ENCODE results near the gene NDUFAF8.

The NDUFAF8 gene

DNA sequence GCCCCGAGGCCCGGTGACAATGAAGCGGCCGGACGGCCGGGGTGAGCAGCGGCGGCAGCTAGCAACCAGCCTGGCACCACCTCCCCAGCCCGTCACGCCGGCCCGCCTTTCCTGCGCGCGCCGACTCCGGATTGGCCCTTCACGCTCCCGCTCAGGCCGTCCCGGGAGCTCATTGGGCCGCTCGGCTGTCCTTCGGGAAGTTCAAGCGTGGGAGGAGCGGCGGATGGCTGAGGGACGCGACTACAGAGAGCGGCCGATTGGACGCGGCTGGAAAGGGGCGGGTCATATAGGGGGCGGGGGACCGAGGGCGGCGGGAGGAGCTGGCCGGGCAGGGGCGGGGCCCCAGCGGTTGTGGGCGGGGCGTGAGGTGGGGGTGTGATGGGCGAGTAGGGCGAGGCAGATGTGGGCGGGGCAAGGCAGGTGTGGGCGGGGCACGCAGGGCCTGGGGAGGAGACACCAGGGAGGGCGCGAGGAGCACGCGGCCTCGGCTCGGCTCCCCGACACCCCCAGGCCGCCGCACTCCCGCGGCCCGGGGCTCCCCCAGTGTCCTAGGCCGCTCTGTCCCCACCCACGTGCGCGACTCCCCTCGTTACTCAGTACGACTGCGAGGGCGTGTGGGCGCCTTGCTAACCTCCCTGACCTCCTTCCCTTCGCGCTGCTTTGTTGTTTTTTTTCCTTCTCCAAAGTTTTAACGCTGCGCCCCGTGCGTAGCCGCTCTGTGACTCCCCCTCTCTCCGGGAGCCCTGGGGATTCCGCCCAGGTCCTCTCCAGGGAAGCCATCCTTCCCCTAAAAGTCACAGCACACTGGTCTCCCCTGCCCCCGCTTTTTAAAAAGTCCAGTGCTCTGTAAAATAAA, 16.0 kb upstream of the NDUFAF8 start, which contains the start of gene CEP131 (continued):
- TF ChIP-seq, protein P1, sequence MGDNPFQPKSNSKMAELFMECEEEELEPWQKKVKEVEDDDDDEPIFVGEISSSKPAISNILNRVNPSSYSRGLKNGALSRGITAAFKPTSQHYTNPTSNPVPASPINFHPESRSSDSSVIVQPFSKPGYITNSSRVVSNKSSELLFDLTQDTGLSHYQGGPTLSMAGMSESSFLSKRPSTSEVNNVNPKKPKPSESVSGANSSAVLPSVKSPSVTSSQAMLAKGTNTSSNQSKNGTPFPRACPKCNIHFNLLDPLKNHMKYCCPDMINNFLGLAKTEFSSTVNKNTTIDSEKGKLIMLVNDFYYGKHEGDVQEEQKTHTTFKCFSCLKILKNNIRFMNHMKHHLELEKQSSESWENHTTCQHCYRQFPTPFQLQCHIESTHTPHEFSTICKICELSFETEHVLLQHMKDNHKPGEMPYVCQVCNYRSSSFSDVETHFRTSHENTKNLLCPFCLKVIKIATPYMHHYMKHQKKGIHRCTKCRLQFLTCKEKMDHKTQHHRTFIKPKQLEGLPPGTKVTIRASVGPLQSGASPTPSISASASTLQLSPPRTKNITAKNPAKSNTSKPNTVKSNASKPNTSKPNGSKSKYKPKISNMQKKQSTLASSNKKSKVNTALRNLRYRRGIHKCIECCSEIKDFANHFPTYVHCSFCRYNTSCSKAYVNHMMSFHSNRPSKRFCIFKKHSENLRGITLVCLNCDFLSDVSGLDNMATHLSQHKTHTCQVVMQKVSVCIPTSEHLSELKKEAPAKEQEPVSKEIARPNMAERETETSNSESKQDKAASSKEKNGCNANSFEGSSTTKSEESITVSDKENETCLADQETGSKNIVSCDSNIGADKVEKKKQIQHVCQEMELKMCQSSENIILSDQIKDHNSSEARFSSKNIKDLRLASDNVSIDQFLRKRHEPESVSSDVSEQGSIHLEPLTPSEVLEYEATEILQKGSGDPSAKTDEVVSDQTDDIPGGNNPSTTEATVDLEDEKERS (tag by site-specific recombination; IDR thresholded peaks at IDR 0.05): no peak
- peak; percentile 94 for TF ChIP-seq ZNF341 (tag by site-specific recombination; IDR thresholded peaks at IDR 0.05; ENCODE audit: low read depth)
- peak; percentile 70 for TF ChIP-seq ZNF335 (tag by site-specific recombination; conservative IDR thresholded peaks at IDR 0.05)
- TF ChIP-seq ZNF211 (tag by site-specific recombination; IDR thresholded peaks at IDR 0.05; ENCODE audit: low read depth): no peak
- no peak for TF ChIP-seq ZNF658 (tag by site-specific recombination; IDR thresholded peaks at IDR 0.05)
- TF ChIP-seq, protein P2, sequence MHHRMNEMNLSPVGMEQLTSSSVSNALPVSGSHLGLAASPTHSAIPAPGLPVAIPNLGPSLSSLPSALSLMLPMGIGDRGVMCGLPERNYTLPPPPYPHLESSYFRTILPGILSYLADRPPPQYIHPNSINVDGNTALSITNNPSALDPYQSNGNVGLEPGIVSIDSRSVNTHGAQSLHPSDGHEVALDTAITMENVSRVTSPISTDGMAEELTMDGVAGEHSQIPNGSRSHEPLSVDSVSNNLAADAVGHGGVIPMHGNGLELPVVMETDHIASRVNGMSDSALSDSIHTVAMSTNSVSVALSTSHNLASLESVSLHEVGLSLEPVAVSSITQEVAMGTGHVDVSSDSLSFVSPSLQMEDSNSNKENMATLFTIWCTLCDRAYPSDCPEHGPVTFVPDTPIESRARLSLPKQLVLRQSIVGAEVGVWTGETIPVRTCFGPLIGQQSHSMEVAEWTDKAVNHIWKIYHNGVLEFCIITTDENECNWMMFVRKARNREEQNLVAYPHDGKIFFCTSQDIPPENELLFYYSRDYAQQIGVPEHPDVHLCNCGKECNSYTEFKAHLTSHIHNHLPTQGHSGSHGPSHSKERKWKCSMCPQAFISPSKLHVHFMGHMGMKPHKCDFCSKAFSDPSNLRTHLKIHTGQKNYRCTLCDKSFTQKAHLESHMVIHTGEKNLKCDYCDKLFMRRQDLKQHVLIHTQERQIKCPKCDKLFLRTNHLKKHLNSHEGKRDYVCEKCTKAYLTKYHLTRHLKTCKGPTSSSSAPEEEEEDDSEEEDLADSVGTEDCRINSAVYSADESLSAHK (tag by site-specific recombination; IDR thresholded peaks at IDR 0.05): no peak
- TF ChIP-seq ZNF513 (tag by site-specific recombination; IDR thresholded peaks at IDR 0.05): no peak
- TF ChIP-seq ZFP69B (tag by site-specific recombination; IDR thresholded peaks at IDR 0.05): peak; percentile 78
- no peak for TF ChIP-seq ZSCAN5A (tag by site-specific recombination; IDR thresholded peaks at IDR 0.05)
- peak; percentile 72; the same call in 1 of the 2 replicates for TF ChIP-seq ZBTB20 (tag by site-specific recombination; IDR thresholded peaks at IDR 0.05)
- TF ChIP-seq, protein P3, sequence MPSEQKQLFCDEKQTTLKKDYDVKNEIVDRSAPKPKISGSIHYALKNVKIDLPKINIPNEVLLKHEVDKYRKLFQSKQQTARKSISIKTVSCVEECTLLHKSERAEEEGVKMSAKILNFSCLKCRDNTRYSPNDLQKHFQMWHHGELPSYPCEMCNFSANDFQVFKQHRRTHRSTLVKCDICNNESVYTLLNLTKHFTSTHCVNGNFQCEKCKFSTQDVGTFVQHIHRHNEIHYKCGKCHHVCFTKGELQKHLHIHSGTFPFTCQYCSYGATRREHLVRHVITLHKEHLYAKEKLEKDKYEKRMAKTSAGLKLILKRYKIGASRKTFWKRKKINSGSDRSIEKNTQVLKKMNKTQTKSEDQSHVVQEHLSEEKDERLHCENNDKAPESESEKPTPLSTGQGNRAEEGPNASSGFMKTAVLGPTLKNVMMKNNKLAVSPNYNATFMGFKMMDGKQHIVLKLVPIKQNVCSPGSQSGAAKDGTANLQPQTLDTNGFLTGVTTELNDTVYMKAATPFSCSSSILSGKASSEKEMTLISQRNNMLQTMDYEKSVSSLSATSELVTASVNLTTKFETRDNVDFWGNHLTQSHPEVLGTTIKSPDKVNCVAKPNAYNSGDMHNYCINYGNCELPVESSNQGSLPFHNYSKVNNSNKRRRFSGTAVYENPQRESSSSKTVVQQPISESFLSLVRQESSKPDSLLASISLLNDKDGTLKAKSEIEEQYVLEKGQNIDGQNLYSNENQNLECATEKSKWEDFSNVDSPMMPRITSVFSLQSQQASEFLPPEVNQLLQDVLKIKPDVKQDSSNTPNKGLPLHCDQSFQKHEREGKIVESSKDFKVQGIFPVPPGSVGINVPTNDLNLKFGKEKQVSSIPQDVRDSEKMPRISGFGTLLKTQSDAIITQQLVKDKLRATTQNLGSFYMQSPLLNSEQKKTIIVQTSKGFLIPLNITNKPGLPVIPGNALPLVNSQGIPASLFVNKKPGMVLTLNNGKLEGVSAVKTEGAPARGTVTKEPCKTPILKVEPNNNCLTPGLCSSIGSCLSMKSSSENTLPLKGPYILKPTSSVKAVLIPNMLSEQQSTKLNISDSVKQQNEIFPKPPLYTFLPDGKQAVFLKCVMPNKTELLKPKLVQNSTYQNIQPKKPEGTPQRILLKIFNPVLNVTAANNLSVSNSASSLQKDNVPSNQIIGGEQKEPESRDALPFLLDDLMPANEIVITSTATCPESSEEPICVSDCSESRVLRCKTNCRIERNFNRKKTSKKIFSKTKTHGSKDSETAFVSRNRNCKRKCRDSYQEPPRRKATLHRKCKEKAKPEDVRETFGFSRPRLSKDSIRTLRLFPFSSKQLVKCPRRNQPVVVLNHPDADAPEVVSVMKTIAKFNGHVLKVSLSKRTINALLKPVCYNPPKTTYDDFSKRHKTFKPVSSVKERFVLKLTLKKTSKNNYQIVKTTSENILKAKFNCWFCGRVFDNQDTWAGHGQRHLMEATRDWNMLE (tag by site-specific recombination; conservative IDR thresholded peaks at IDR 0.05; ENCODE audit: low read depth): no peak
- no peak for TF ChIP-seq ZNF18 (tag by site-specific recombination; IDR thresholded peaks at IDR 0.05)
- 0 out of 2 replicates have a peak, but pooled peaks have one; percentile 45 for TF ChIP-seq ZNF561 (tag by site-specific recombination; IDR thresholded peaks at IDR 0.05; ENCODE audit: borderline replicate concordance)
- no peak for TF ChIP-seq ZBTB49 (tag by site-specific recombination; IDR thresholded peaks at IDR 0.05; ENCODE audit: low read depth)
- TF ChIP-seq, protein P4, sequence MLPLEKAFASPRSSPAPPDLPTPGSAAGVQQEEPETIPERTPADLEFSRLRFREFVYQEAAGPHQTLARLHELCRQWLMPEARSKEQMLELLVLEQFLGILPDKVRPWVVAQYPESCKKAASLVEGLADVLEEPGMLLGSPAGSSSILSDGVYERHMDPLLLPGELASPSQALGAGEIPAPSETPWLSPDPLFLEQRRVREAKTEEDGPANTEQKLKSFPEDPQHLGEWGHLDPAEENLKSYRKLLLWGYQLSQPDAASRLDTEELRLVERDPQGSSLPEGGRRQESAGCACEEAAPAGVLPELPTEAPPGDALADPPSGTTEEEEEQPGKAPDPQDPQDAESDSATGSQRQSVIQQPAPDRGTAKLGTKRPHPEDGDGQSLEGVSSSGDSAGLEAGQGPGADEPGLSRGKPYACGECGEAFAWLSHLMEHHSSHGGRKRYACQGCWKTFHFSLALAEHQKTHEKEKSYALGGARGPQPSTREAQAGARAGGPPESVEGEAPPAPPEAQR (tag by site-specific recombination; IDR thresholded peaks at IDR 0.05): no peak
- TF ChIP-seq ZFP41 (tag by site-specific recombination; IDR thresholded peaks at IDR 0.05; ENCODE audit: borderline replicate concordance): no peak
- TF ChIP-seq SP2 (tag by site-specific recombination; IDR thresholded peaks at IDR 0.05): peak; percentile 100
- TF ChIP-seq ZNF544 (tag by site-specific recombination; IDR thresholded peaks at IDR 0.05): no peak

Measured in HEK293 (cell line).